Right lobe of liver (tissue), 4 donors: ENCODE results near the gene CHL1.

Experiments used
- CTCF ChIP-seq, 4 donors: fragments of 200-600 bp in 3 of 4; fragments of 450-650 bp in 1 of 4; IDR thresholded peaks; one replicate each; pipeline versions ENCODE4 v1.5.1 to v1.8.0; 2016 to 2022; ENCODE audit warnings: antibody characterized with exemption in 4 of 4, mild to moderate bottlenecking in 2 of 4
- POLR2A ChIP-seq: fragments of 450-650 bp; IDR thresholded peaks from one replicate; pipeline ENCODE4 v1.6.1; 2017; ENCODE audit warnings: antibody characterized with exemption, mild to moderate bottlenecking
- donor health status: DM: no; HTN: no; CAD: no.
- donor health status: DM: no; HTN: no; CAD: no.
- donor health status: DM: no; HTN: yes; CAD: no.

GRCh38 chr3:418239-418929 lies 221.8 kb downstream of the CHL1 start:
- TF ChIP-seq CTCF (IDR thresholded peaks at IDR 0.05): no peak
- no peak for TF ChIP-seq POLR2A
